PC-3 (cell line): ENCODE measurements around the gene SYDE2.

Experiments
- EZH2 ChIP-seq: fragments of 300-600 bp; sonication (generic); IDR thresholded peaks from one replicate; pipeline ENCODE4 v1.6.1; 2017; ENCODE audit warnings: antibody characterized with exemption, mild to moderate bottlenecking, low read length; ENCODE audit not compliant: unreplicated experiment
- TF ChIP-seq, protein P1 (sequence below): fragments of 300-600 bp; sonication (generic); conservative IDR thresholded peaks from 2 replicates; pipeline ENCODE4 v1.5.1; 2017; ENCODE audit warnings: antibody characterized with exemption, low read depth, mild to moderate bottlenecking, low read length

DNA sequence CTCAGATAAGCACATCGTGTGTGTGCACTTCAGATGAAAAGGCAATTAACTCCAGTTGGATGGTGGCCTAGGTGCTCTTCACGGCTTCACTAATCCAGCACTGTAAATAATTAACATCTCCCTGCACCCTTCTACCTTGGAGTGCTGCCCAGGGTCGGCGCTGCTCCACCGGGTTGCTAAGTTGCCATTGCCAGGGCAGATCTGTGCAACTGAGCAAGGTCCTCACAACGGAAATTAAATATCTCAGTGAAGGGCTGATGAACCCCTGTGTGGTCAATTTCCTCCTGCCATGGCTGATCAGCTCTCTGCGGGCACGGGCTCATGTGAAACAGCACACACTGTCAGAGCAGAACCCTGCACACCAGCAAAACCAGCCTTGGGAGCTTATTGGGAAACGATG lies 63.2 kb downstream of the SYDE2 start:
- TF ChIP-seq, protein P1, sequence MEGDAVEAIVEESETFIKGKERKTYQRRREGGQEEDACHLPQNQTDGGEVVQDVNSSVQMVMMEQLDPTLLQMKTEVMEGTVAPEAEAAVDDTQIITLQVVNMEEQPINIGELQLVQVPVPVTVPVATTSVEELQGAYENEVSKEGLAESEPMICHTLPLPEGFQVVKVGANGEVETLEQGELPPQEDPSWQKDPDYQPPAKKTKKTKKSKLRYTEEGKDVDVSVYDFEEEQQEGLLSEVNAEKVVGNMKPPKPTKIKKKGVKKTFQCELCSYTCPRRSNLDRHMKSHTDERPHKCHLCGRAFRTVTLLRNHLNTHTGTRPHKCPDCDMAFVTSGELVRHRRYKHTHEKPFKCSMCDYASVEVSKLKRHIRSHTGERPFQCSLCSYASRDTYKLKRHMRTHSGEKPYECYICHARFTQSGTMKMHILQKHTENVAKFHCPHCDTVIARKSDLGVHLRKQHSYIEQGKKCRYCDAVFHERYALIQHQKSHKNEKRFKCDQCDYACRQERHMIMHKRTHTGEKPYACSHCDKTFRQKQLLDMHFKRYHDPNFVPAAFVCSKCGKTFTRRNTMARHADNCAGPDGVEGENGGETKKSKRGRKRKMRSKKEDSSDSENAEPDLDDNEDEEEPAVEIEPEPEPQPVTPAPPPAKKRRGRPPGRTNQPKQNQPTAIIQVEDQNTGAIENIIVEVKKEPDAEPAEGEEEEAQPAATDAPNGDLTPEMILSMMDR: no peak
- no peak for TF ChIP-seq EZH2
